HG03139 (cell line): Measurements from ENCODE around the gene COL8A2.
A peak's percentile ranks its signal among the peaks of the same experiment; 100 is the strongest.

ENCODE experiments used
- ATAC-seq: cut with Tn5 transposase; IDR thresholded peaks from one replicate; pipeline ENCODE4 v1.9.1; 2021; ENCODE audit not compliant: unreplicated experiment

COL8A2 gene

GRCh38 chr1:36157973-36158826 lies 33.2 kb upstream of the COL8A2 start:
- ATAC-seq, result no peak

GRCh38 chr1:36157115-36157903 lies 32.3 kb upstream of the COL8A2 start:
- ATAC-seq, result no peak

DNA sequence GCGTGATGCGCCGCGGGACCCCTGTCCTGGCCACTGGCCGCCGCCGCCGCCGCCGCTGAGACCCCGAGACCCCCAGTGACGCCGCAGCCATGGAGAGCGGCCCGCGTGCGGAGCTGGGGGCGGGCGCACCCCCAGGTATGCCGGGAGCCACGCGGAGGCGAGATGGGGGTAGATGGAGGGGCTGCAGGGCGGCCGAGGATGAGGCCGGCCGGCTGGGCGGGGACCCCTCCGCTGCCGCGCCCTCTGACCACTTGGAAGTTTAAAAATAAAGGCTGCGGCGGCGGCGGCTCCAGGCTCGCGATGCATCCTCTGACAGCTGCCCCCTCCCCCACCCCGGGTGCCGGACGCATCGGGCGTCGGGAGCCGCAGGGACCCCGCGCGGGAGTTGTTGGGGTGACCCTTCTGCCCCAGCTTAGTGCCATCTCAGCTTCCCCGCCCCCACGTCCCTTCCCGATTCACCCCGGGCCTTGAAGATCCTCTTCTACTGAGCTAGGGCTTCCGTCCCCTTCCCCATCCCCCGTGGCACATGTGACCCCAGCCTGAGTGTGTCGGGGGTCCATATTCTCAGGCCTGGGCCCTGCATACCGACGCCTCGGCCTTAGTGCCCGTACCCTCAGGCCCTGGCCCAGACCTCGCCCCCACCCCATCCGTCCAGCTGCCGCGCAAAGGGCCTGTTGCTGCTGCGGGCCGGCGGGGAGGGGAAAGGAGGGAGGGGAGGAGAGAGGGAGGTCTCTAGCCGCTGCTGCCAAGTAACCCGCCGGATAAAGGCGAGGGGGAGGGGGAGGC lies 31.5 kb upstream of the COL8A2 start:
- ATAC-seq, result peak; percentile 15

DNA sequence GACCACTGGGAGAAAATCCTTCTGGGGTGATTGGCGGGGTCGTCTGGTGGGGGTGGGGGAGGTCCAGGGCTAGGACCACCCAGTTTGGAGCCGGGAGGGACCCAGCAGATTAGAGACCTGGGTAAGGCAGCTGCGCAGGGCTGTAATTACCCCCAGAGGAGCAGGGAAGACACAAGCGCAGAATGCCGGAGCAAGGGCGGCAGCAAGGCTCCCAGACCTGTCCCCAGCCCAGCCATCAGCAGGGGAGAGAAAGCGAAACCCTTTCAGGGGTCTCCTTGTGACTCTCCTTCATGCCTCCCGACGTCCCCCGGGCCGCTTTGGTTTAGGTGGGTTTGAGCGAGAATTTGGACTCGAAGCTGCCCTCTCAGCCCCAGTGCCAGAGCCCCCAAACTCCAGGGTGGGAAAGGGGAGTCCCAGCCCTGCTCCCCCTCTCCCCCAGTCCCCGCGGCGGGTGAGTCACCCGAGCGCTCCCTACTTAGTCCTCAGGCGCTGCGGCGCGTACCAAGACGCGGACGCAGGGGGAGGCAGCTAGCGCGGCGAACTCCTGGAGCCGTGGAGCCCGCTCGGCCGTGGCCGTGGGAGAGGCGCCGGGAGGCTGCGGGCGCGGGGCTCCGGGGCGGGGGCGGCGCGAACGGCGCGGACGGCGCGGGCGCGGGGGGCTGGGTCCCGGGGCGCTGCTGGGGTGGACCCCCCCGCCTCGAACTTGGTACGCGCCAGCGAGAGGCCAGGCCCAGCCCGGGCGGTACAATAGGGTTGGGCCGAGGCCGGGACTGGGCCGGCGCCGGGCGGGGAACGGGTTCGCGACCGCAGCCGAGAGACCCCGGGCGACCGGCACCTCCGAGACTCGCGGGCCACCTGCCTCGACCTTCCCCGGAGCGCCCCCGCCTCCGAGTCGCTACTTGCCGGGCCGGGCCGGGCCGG lies 30.6 kb upstream of the COL8A2 start, which contains the start of gene MAP7D1:
TSS of gene MAP7D1 (plus strand) at position 753 of the 921 bp plus-strand sequence. CDS start 258 bp downstream, outside the sequence.
- ATAC-seq, result peak; percentile 40

DNA sequence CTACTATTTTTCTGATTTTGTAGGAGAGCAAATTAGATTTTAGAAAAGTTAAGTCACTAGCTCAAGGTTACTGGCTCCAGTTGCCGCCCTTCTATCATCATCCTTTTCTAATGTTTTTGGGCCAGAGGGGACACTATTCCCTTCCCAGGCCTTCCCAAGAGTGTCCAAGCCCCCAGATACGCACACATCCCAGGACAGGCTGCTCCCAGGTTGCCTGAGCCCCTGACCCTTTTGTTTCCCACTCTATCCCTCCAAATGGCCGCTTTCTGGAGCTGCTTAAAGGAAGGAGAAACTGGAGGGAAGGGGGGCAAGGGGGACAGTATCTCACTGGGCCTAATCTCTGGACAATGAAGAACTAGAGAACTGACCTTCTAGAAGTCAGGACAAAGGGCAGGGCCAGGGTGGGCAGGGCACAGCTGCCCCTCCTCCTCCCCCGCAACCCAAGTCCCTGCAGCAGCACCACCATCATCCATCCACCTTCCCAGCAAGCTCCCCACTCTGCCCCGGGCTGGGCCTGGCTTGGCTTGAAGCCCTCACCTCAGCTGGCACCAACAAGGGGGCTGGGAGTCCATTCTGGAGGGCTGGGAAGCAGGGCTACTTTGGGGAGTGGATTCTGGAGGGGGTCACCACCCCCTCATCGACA lies 29.9 kb upstream of the COL8A2 start:
- ATAC-seq, result no peak

DNA sequence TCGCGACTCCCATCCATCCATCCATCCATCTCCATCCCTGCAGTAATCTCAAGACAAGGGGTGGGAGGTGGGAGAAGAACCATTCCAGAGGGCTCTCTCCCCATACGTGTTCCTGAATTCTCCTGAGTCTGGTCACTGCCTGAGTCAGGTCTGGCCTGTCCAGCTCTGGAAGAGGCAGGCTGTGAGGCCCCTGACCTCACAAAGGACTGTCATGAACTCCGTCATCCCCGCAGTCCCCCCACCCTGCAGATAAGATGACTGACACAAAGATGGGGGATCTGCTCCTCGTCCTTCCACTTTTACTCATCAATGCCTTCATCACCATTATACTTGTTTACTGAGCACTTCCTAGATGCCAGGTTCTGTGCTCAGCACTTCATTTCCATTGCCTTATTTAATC lies 29.3 kb upstream of the COL8A2 start:
- ATAC-seq, result no peak

DNA sequence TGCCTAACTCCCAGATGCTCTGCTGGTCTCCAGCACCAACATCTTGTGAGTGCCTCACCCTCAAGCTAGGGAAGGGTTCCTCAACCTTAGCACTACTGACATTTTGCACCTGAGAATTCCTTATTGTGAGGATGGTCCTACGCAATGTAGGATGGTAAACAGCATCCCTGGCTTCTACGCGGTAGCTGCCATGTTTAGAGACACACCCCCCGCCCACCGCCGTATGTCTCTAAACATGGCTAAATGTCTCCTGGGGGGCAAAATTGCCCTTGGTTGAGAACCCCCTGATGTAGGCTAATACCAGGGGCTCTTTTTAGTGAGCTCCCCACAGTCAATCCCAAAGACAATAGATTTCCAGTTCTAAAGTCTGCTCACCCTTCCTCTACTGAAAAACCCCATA lies 28.5 kb upstream of the COL8A2 start:
- no peak for ATAC-seq

- no peak for ATAC-seq
Measured at GRCh38 chr1:36151845-36152203, 26.8 kb upstream of the COL8A2 start.

GRCh38 chr1:36151134-36151844 lies 26.3 kb upstream of the COL8A2 start:
- no peak for ATAC-seq

DNA sequence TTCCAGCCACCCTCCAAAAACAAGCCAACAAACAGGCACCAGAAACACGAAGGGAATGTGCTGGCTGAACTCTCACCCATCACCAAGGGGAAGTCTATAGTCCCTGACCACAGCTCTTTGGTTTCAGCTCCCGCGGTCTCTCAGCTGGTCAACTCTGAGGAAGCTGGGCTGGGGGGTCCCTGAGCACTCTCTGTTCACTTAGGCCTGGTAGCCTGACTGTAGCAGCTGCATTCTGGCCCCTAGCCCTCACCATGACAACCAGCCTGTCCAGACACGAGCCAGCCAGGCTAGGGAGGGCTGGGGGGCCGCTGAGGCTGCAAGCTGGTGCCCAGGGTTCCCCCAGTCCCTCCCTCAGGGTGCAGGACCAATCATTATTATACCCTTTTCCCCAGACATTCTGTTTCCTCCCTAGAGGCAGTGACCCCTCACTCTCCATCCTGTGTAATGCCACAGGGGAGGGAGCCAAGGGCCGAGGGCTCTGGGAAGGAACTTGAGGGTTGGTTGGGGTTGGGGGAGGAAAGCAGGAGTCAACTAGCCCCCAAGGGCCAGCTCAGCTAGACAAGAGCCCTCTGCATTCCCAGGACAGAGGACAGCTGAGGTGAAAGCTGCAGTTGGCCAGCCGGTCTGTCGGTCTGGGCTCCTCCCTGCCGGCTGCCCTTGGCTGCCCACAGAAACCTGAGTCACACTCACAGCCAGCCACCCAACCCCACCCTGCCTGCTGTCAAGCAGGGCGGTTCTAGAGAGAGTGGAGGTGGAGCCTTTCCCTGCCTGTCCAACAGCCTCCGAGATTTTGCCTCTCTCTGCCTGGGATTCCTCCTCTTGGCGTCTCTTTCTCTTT lies 25.5 kb upstream of the COL8A2 start:
- peak; percentile 44 for ATAC-seq

GRCh38 chr1:36149973-36150295 lies 24.9 kb upstream of the COL8A2 start:
- ATAC-seq, result no peak

DNA sequence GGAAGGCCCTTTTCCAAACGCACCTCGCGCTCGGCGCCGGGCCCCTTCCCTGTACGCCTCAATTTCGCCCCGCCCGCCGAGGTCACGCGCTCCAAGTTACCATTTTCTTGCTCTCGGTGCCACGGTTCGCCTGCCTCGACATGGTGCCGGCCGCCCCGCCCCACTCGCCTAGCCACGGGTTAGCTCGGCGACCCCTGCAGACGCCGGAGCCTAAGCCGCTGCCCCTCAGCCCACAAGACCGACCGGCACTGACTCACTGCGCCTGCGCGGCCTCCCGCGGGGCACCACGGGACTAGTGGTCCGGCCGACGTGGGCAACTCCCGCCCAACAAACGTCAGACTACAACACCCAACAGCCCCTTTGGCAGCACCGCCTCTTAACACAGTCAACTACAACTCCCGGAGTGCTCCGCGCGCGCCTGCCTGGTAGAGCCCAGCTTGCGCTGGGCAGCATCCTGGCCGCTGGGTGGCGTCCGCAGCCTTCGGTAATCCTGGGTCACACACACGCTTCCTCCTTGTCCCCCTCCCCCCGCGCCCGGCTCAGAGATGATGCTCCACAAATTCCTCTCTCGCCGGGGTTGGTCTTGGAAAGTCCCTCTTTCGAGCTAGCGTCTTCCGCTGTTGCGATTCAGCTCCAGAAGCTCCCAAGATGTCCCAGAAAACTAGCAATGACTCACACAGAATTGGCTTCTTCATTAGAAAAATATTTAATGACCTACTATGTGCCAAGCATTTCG lies 24.4 kb upstream of the COL8A2 start, which contains the start of gene TRAPPC3:
TSS of gene TRAPPC3 (minus strand) at position 250 of the 736 bp plus-strand sequence. CDS start at position 142, 108 bp downstream.
- peak; percentile 87 for ATAC-seq

DNA sequence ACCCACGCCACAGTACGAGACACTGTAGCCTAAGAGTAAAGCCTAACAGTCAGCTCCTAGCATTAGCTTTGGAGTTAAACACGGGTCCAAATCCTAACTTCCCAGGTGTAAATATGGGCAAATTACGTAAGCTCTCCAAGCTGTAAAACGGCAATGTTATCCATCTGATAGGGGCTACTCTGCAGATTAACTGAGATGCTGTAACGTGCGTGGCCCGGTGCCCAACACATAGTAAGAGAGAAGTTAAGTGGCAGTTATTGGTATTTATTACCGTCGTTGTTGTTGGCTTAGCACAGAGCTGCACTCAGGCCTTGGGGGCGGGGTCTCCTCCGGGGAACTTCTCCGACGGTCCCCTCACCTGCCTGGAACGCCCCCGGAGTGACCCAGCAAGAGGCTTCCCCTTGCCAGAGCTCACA lies 23.8 kb upstream of the COL8A2 start:
- no peak for ATAC-seq

GRCh38 chr1:36144413-36144812 lies 19.4 kb upstream of the COL8A2 start:
- ATAC-seq, result no peak

- ATAC-seq, result no peak
Measured at GRCh38 chr1:36143424-36143823, 18.4 kb upstream of the COL8A2 start.

DNA sequence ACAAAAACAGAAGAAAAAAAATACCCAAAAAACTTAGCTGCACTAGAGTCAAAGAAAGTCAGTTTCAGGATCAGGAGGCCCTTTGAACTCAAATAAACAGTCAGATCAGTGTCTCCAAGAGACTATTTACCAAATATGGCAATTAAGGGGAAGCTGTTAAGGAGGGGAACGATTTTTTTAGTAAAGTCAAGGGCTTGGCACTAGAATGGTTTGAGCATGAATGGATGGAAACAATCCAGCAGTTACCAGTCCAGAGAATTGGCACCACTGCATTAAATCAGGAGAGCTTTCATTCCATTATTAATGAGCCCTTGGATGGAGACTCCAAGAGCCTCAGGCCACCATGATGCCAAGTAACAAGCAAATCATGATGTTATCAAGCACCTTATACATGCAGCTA lies 17.1 kb upstream of the COL8A2 start:
- no peak for ATAC-seq

GRCh38 chr1:36139521-36139920 lies 14.5 kb upstream of the COL8A2 start:
- ATAC-seq, result no peak

GRCh38 chr1:36137776-36138175 lies 12.8 kb upstream of the COL8A2 start:
- ATAC-seq, result no peak
